Stimulated activated memory B cell treated with anti-CD40 and anti-IgM and Interleukin-4, amounts not matched to agents 10 μg/mL and 1 μg/mL and 100 μg/mL, for 72 hours (primary cell): ENCODE data around the gene UBE2E1.
A peak's percentile ranks its signal among the peaks of the same experiment; 100 is the strongest.
"Not testable (repeated sequence)": the region's sequence is repeated elsewhere in the genome, so short reads cannot be mapped to it uniquely, and the experiment has no call there.

Experiments used
- ATAC-seq: fragments of 150-1000 bp; cut with Tn5 transposase; 2 replicates; pipeline ENCODE4 v1.10.0; 2021
- H3K27ac Mint-ChIP-seq: one replicate; pipeline ENCODE4 v1.8.0; 2022; ENCODE audit warnings: mild to moderate bottlenecking, mixed read lengths
- H3K27me3 Mint-ChIP-seq: one replicate; pipeline ENCODE4 v1.8.0; 2022; ENCODE audit warnings: mixed read lengths
- H3K36me3 Mint-ChIP-seq: one replicate; pipeline ENCODE4 v1.8.0; 2022; ENCODE audit warnings: mixed read lengths
- H3K4me1 Mint-ChIP-seq: one replicate; pipeline ENCODE4 v1.8.0; 2022; ENCODE audit warnings: mixed read lengths
- H3K4me3 Mint-ChIP-seq: one replicate; pipeline ENCODE4 v1.8.0; 2022; ENCODE audit warnings: mild to moderate bottlenecking, moderate library complexity, mixed read lengths
- H3K9me3 Mint-ChIP-seq: one replicate; pipeline ENCODE4 v1.8.0; 2022; ENCODE audit warnings: mixed read lengths

Gene UBE2E1

DNA sequence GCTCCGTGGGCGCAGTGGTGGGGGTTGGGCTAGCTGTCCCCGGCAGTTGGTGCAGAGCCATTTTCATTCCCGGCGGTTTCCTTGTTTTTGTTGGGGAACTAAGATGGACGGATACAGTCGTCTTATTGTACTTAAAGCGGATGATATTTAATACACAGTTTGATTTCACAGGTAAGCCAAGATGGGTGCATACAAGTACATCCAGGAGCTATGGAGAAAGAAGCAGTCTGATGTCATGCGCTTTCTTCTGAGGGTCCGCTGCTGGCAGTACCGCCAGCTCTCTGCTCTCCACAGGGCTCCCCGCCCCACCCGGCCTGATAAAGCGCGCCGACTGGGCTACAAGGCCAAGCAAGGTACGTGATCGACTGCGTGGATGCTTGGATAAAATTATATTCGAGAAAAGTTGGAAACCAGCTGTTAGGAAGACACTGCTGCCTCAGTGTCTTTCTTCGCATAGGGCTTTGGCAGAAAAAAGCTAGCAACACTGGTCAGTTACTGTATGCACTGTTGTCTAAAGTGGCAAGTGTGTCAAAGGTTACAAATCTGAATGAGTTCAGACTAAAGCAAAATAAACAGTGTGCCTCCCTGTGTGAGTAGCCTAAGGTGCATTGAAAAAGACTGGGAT lies 112.0 kb downstream of the UBE2E1 start:
- Mint-ChIP-seq H3K27ac (peak overlapping the region; percentile 99), H3K4me1 (peaks cover 47% of the 10 kb centered on the region), H3K36me3 (peaks cover 46% of the 10 kb centered on the region), H3K4me3 (peak overlapping the region; percentile 98)
- H3K27me3 Mint-ChIP-seq, ATAC-seq, H3K9me3 Mint-ChIP-seq: not testable (repeated sequence)

DNA sequence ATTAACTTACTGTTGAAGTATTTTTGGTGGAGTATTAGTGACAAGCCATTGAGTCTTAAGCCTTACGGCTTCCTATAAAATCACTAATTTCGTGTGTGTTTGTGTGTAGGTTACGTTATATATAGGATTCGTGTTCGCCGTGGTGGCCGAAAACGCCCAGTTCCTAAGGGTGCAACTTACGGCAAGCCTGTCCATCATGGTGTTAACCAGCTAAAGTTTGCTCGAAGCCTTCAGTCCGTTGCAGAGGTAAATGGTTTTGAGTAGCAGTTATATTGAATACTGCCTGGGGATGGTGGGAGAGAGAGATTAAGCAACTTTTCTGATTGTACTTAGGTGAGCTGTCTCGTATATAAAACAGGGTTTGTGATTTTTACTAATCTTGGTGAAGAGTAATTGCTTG lies 112.6 kb downstream of the UBE2E1 start:
- H3K4me1 Mint-ChIP-seq, result peaks cover 47% of the 10 kb centered on the region

DNA sequence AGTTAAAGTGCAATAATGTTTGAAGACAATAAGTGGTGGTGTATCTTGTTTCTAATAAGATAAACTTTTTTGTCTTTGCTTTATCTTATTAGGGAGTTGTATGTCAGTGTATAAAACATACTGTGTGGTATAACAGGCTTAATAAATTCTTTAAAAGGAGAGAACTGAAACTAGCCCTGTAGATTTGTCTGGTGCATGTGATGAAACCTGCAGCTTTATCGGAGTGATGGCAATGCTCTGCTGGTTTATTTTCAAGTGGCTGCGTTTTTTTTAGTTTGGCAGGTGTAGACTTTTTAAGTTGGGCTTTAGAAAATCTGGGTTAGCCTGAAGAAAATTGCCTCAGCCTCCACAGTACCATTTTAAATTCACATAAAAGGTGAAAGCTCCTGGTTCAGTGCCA lies 113.9 kb downstream of the UBE2E1 start:
- peak overlapping the region; percentile 99 for H3K27ac Mint-ChIP-seq
- peak overlapping the region; percentile 18 for H3K4me3 Mint-ChIP-seq
- peaks cover 47% of the 10 kb centered on the region for H3K4me1 Mint-ChIP-seq

More for the DNA sequence above, 112.6 kb downstream of the UBE2E1 start:
- H3K36me3 Mint-ChIP-seq, result peaks cover 46% of the 10 kb centered on the region
- not testable (repeated sequence) for H3K27me3 Mint-ChIP-seq, H3K9me3 Mint-ChIP-seq, ATAC-seq
- peak overlapping the region; percentile 98 for H3K4me3 Mint-ChIP-seq
- peak overlapping the region; percentile 99 for H3K27ac Mint-ChIP-seq

DNA sequence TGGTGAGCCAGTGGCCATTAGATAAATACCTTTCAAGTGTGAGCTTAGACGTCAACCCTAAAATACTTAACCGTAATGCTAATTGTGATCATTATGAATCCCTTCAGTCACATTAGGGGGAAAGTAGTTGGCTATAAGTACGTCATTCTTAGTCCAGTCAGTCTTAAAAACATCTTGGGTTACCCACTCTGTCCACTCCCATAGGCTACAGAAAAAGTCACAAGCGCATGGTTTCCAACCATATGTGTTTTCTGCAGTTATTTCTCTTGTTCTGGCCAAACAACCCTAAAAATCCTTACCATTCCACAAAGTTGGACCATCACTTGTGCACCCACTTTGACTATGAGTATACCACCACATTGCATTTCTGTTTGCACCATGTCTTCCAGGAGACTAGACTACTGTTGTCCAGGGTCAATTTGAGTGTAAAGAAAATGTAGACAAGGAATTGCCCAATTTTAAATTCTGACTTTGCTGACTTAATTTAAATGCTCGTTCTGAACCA lies 114.4 kb downstream of the UBE2E1 start:
- Mint-ChIP-seq H3K27me3 (no peaks in the 10 kb centered on the region), H3K4me3 (no peak overlapping the region), H3K36me3 (peaks cover 46% of the 10 kb centered on the region), H3K4me1 (peaks cover 47% of the 10 kb centered on the region), H3K9me3 (no peaks in the 10 kb centered on the region), H3K27ac (no peak overlapping the region)
- no peak for ATAC-seq

More for the DNA sequence above, 113.9 kb downstream of the UBE2E1 start:
- H3K27me3 Mint-ChIP-seq, result no peaks in the 10 kb centered on the region
- ATAC-seq, result no peak
- H3K9me3 Mint-ChIP-seq, result no peaks in the 10 kb centered on the region
- peaks cover 46% of the 10 kb centered on the region for H3K36me3 Mint-ChIP-seq

DNA sequence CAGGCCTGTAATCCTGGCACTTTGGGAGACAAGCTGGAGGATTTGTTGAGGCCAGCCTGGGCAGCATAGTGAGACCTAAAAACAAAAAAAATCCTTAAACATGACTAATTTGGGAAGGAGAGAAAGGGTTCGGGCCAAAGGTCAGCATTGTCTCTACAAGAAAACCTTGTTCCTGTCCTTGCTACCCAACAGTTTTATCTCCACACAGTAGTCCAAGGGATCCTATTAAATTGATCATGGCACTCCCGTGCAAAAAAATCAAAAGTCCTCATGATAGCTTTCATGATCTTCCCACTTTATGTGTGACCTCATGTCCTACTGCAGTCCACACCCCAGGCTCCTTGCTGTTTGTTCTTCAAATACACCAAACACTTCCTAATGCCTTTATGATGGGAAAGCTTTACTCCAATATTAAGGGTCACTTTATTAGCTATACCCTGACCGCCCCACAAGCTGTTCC lies 115.3 kb downstream of the UBE2E1 start:
- Mint-ChIP-seq H3K9me3 (no peaks in the 10 kb centered on the region), H3K4me3 (no peak overlapping the region), H3K36me3 (peaks cover 47% of the 10 kb centered on the region), H3K4me1 (peaks cover 39% of the 10 kb centered on the region), H3K27ac (peak overlapping the region; percentile 59), H3K27me3 (no peaks in the 10 kb centered on the region)
- ATAC-seq, result no peak

DNA sequence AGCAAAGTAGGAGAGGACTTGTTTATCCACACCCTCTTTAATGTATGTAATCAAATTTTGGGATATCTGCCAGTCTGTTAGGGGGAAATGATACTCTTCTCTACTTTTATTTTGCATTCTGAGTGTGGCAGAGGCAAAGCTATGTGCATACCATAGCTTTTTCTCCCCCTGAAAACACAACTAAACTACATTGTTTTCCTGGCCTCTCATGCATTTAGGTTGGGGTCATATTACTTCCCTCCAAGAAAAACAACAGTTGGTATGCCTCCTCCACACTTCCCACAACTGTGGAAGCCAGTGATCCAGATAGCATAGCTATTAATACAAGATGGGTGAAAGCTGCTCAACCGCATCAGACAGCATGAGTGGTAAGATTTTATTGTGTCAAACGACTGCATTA lies 118.0 kb downstream of the UBE2E1 start:
- no peak for ATAC-seq
- Mint-ChIP-seq H3K4me1 (peaks cover 18% of the 10 kb centered on the region), H3K36me3 (peaks cover 33% of the 10 kb centered on the region), H3K27me3 (no peaks in the 10 kb centered on the region), H3K27ac (no peak overlapping the region), H3K4me3 (no peak overlapping the region), H3K9me3 (no peaks in the 10 kb centered on the region)

DNA sequence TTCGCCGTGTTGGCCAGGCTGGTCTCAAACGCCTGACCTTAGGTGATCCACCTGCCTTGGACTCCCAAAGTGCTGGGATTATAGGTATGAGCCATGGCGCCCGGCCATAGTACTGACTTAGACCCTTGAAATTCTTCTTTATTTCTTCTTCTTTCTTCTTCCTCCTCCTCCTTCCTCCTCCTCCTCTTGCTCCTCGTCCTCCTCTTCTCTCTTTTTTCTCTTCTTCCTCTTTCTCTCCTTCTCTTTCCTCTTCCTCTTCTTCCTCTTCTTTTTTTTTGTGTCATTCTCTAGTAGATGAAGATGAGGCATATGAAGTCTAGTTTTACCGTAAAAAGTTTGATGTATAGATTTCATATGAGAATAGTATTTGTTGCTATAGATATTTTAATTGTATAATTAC lies 120.5 kb downstream of the UBE2E1 start:
- Mint-ChIP-seq H3K36me3 (peaks cover 10% of the 10 kb centered on the region), H3K9me3 (no peaks in the 10 kb centered on the region), H3K4me3 (no peak overlapping the region), H3K4me1 (no peaks in the 10 kb centered on the region), H3K27ac (no peak overlapping the region), H3K27me3 (no peaks in the 10 kb centered on the region)
- no peak for ATAC-seq

DNA sequence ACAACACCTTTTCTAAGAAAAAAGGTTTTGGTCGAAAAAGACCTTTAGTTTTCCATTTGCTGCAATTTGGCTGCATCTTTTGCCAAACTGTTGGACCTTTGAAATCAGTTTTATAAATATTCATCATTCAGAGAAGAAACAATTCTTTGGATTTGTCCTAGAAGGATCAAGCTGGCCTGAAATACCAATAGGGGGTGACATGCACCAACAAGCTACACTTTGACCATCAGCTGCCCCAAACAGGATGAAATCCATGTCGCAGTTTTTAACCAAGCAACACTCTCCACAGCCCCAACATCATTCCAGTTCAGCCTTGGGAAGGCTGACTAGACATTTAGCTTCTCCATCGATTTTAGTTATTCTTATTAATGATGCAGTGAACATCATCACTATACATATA lies 121.0 kb downstream of the UBE2E1 start:
- no peaks in the 10 kb centered on the region for H3K4me1 Mint-ChIP-seq
- peaks cover 6% of the 10 kb centered on the region for H3K36me3 Mint-ChIP-seq
- no peak for ATAC-seq
- no peak overlapping the region for H3K4me3 Mint-ChIP-seq
- H3K27me3 Mint-ChIP-seq, result no peaks in the 10 kb centered on the region
- no peak overlapping the region for H3K27ac Mint-ChIP-seq
- no peaks in the 10 kb centered on the region for H3K9me3 Mint-ChIP-seq

DNA sequence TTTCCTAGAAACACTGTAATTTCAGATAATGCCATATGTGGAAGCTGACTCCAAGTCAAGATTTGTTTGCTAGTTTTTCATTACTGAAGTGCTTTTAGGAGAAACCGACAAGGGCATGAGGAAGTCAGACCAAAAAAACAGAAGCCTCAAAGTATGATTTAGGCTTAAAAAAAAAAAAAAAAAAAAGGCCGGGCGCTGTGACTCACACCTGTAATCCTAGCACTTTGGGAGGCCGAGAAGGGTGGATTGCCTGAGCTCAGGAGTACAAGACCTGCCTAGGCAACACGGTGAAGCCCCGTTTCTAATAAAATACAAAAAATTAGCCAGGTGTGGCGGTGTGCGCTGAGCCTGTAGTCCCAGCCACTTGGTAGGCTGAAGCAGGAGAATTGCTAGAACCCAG lies 122.8 kb downstream of the UBE2E1 start:
- H3K9me3 Mint-ChIP-seq, result no peaks in the 10 kb centered on the region
- ATAC-seq, result no peak
- H3K36me3 Mint-ChIP-seq, result peaks cover 6% of the 10 kb centered on the region
- H3K27me3 Mint-ChIP-seq, result no peaks in the 10 kb centered on the region
- H3K4me1 Mint-ChIP-seq, result no peaks in the 10 kb centered on the region
- no peak overlapping the region for H3K27ac Mint-ChIP-seq
- H3K4me3 Mint-ChIP-seq, result no peak overlapping the region

DNA sequence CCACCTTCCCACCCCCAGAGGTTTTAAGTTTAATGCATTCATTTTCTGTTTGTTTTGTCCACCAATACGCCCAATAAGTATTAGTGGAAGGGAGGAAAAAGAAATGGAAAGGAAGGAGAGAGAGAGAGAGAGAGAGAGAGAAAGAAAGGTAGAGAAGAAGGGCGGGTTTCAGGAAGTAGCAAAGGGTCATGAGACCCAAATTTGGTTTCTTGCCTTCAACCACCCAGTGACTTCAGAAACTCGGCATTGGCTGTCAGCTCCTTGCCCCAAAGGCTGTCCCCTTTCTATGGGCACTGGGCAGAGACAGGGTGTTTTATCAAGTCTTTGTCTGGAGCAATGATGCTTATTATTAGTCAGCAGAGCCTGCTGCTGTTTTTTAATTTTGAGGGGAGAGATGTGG lies 125.8 kb downstream of the UBE2E1 start:
- Mint-ChIP-seq H3K27ac (no peak overlapping the region), H3K27me3 (no peaks in the 10 kb centered on the region), H3K4me3 (no peak overlapping the region), H3K36me3 (peaks cover under 1% of the 10 kb centered on the region), H3K9me3 (no peaks in the 10 kb centered on the region), H3K4me1 (no peaks in the 10 kb centered on the region)
- no peak for ATAC-seq

DNA sequence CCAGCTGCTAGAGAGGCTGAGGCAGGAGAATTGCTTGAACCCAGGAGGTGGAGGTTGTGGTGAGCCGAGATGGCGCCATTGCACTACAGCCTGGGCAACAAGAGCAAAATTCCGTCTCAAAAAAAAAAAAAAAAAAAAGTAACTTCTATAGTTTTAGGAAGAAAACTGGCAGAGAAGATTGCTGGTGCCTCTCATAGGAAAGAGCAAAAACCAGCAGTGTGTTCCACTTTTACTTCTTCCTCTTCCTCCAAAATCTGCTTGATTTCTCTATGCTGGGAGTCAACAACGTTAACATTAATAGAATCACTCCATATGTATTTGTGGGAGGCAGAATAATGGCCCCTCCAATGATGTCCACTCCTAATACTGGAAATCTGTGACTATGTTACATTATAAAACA lies 126.8 kb downstream of the UBE2E1 start:
- H3K36me3 Mint-ChIP-seq, result no peaks in the 10 kb centered on the region
- no peak overlapping the region for H3K27ac Mint-ChIP-seq
- H3K9me3 Mint-ChIP-seq, result no peaks in the 10 kb centered on the region
- no peaks in the 10 kb centered on the region for H3K4me1 Mint-ChIP-seq
- no peaks in the 10 kb centered on the region for H3K27me3 Mint-ChIP-seq
- no peak for ATAC-seq
- H3K4me3 Mint-ChIP-seq, result no peak overlapping the region

DNA sequence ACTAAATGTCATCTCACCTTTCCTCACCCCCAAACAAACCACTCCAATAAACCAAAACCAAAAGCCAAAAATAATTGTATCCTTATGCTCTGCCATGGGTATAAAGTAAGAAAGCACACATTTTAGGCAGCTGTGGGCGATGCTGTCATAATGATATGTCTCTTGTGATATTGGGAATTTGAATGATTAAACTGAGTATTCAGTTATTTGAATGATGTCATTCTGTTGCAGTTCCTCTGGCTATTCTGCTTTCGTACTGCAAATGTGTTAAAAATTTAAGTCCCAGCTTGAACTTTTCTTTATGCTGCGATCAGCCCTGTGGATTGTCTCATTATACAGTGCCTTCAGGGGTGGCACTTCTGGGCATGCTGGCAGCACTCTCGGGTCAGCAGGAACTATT lies 128.5 kb downstream of the UBE2E1 start:
- H3K36me3 Mint-ChIP-seq, result no peaks in the 10 kb centered on the region
- H3K4me3 Mint-ChIP-seq, result no peak overlapping the region
- H3K9me3 Mint-ChIP-seq, result no peaks in the 10 kb centered on the region
- H3K4me1 Mint-ChIP-seq, result no peaks in the 10 kb centered on the region
- ATAC-seq, result no peak
- no peaks in the 10 kb centered on the region for H3K27me3 Mint-ChIP-seq
- H3K27ac Mint-ChIP-seq, result no peak overlapping the region

DNA sequence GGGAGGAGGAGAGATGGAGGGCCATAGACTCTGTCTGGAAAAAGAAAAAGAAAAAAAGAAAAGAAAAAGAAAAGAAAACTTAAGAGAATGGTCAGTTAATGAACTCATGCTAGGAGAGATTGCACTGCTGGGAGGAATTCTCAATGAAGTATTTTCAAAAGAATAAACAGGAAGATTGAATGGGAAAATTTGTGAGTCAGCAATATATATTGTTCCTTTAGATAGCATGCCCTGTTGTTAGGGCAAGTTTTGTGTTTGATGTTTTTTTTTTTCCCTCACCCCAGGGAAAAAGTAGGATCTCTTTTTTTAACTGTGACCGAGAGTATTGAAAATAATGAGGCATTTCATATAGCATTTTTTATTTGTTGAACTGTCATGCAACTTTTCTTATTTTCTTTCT lies 131.5 kb downstream of the UBE2E1 start:
- H3K4me3 Mint-ChIP-seq, result no peak overlapping the region
- no peak for ATAC-seq

DNA sequence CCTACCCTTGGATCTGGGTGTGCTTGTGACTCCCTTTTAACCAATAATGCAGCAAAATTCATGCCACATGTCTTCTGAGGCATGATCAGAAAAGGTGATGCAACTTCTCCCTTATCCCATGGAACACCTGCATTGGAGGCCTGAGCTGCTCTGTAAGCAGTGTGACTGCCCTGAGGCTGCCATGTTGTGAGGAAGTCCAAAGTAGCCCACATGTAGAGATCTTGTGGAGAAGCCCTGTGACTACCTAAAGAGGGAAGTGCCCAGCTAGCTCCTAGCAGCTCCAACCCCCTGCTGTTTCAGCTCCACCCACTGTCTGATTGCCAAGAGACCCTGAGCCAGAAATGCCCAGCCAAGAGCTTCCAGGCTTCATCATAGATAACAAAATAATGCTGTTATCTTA lies 132.9 kb downstream of the UBE2E1 start:
- Mint-ChIP-seq H3K9me3 (no peaks in the 10 kb centered on the region), H3K36me3 (no peaks in the 10 kb centered on the region), H3K27me3 (no peaks in the 10 kb centered on the region), H3K4me3 (no peak overlapping the region), H3K4me1 (peaks cover under 1% of the 10 kb centered on the region), H3K27ac (no peak overlapping the region)
- no peak for ATAC-seq

More for the DNA sequence above, 131.5 kb downstream of the UBE2E1 start:
- Mint-ChIP-seq H3K27me3 (no peaks in the 10 kb centered on the region), H3K4me1 (no peaks in the 10 kb centered on the region), H3K27ac (no peak overlapping the region), H3K36me3 (no peaks in the 10 kb centered on the region), H3K9me3 (no peaks in the 10 kb centered on the region)

DNA sequence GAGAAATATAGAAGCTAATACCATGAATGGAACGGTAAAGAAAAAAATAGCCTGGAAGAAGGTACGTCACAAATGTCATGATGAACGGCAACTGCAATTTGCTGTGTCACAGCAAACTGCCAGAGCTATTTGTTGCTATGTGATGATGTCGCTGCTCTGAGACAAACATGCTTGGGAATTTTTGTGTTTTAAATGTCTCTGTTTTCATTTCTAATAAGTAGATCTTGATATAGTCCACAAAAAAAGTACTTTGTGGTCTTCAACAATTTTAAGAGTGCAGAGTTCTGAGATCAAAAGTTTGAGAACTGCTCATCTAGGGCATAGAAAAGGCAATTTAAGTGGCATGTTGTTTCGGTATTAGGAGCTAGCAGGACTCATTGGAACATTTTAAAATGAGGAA lies 135.0 kb downstream of the UBE2E1 start:
- H3K27me3 Mint-ChIP-seq, result no peaks in the 10 kb centered on the region
- H3K4me1 Mint-ChIP-seq, result peaks cover 10% of the 10 kb centered on the region
- no peak overlapping the region for H3K4me3 Mint-ChIP-seq
- ATAC-seq, result no peak
- H3K36me3 Mint-ChIP-seq, result no peaks in the 10 kb centered on the region
- no peaks in the 10 kb centered on the region for H3K9me3 Mint-ChIP-seq
- H3K27ac Mint-ChIP-seq, result no peak overlapping the region
